Neural progenitor cell (in vitro differentiated cells): ENCODE results near the gene CAVIN2.

ENCODE experiments used
- EZH2phosphoT487 ChIP-seq: fragments of 200-600 bp; sonication (generic); IDR thresholded peaks from 2 replicates; pipeline ENCODE4 v1.6.1; 2017; ENCODE audit warnings: antibody characterized with exemption
- TF ChIP-seq, protein P1 (sequence below): fragments of 200-600 bp; sonication (generic); IDR thresholded peaks from 2 replicates; pipeline ENCODE4 v1.5.1; 2017; ENCODE audit warnings: antibody characterized with exemption, mild to moderate bottlenecking

DNA sequence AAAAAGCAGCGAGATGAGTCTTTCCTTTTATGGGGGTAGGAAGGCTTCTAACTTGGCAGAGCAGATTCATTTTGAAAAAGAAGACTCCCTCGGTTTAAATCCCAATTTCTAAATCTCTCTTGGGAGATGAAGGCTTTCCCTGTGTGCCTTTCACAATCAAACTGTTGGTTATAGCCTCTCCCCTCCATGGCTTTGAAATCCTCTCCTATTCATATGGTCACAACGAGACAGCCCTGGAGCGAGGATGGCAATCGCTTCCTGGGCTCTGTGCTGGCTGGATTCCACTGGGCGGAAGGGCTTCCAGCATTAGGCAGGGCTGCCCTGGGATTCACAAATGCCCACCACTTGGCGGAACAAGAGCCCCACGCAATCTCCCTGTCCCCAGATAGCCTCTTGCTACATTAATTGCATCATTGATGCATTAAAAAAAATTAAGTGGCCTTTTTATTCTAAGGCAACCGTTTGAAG, 1.6 kb downstream of the CAVIN2 start:
- TF ChIP-seq, protein P1, sequence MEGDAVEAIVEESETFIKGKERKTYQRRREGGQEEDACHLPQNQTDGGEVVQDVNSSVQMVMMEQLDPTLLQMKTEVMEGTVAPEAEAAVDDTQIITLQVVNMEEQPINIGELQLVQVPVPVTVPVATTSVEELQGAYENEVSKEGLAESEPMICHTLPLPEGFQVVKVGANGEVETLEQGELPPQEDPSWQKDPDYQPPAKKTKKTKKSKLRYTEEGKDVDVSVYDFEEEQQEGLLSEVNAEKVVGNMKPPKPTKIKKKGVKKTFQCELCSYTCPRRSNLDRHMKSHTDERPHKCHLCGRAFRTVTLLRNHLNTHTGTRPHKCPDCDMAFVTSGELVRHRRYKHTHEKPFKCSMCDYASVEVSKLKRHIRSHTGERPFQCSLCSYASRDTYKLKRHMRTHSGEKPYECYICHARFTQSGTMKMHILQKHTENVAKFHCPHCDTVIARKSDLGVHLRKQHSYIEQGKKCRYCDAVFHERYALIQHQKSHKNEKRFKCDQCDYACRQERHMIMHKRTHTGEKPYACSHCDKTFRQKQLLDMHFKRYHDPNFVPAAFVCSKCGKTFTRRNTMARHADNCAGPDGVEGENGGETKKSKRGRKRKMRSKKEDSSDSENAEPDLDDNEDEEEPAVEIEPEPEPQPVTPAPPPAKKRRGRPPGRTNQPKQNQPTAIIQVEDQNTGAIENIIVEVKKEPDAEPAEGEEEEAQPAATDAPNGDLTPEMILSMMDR = no peak
- no peak for TF ChIP-seq EZH2phosphoT487
